SW 1271 (cell line): ENCODE results near the gene TBL1Y.
"Not testable (repeated sequence)": the region's sequence is repeated elsewhere in the genome, so short reads cannot be mapped to it uniquely, and the experiment has no call there.

Experiments
- DNase-seq, 2 experiments: peaks; one replicate each; lab custom pipeline; 2025; lab: John Stamatoyannopoulos, UW

Gene TBL1Y

GRCh38 chrY:6974971-6975370, 64.5 kb downstream of the TBL1Y start:
- no peak for DNase-seq

- no peak for DNase-seq
Observed at GRCh38 chrY:6977783-6978182, 67.3 kb downstream of the TBL1Y start.

- DNase-seq = no peak
Observed at GRCh38 chrY:6983221-6983620, 72.7 kb downstream of the TBL1Y start.

GRCh38 chrY:6987811-6988210, 77.3 kb downstream of the TBL1Y start:
- DNase-seq = no peak

- DNase-seq = no peak
Observed at GRCh38 chrY:6989886-6990620, 79.6 kb downstream of the TBL1Y start.

- DNase-seq = no peak
Observed at GRCh38 chrY:6992041-6992440, 81.5 kb downstream of the TBL1Y start.

GRCh38 chrY:6995987-6996386, 85.5 kb downstream of the TBL1Y start:
- no peak for DNase-seq

GRCh38 chrY:6997503-6998066, 87.1 kb downstream of the TBL1Y start:
- no peak for DNase-seq

GRCh38 chrY:6999905-7000304, 89.4 kb downstream of the TBL1Y start:
- no peak for DNase-seq

- no peak for DNase-seq
Observed at GRCh38 chrY:7002581-7002980, 92.1 kb downstream of the TBL1Y start.

GRCh38 chrY:7007911-7008310, 97.4 kb downstream of the TBL1Y start:
- DNase-seq = no peak

- no peak for DNase-seq
Observed at GRCh38 chrY:7008578-7009355, 98.3 kb downstream of the TBL1Y start.

- DNase-seq = no peak
Observed at GRCh38 chrY:7013051-7013450, 102.6 kb downstream of the TBL1Y start.

GRCh38 chrY:7016521-7016920, 106.0 kb downstream of the TBL1Y start:
- no peak for DNase-seq

- no peak for DNase-seq
Observed at GRCh38 chrY:7017244-7018080, 107.0 kb downstream of the TBL1Y start.

- no peak for DNase-seq
Observed at GRCh38 chrY:7039037-7039436, 128.5 kb downstream of the TBL1Y start.

- no peak for DNase-seq
Observed at GRCh38 chrY:7040662-7041061, 130.2 kb downstream of the TBL1Y start.

- no peak for DNase-seq
Observed at GRCh38 chrY:7041983-7042382, 131.5 kb downstream of the TBL1Y start.

- not testable (repeated sequence) for DNase-seq
Observed at GRCh38 chrY:7052461-7052860, 142.0 kb downstream of the TBL1Y start.

GRCh38 chrY:7056886-7057285, 146.4 kb downstream of the TBL1Y start:
- no peak for DNase-seq

GRCh38 chrY:7078725-7079124, 168.2 kb downstream of the TBL1Y start:
- DNase-seq = no peak

GRCh38 chrY:7080548-7080947, 170.1 kb downstream of the TBL1Y start:
- DNase-seq = not testable (repeated sequence)
